Right forelimb (tissue), 1 donor: ENCODE measurements around the gene ZNHIT6.

Experiments used
- DNase-seq: peaks from one replicate; pipeline ENCODE4 v3.0.0-alpha.2; 2018

The ZNHIT6 gene

DNA sequence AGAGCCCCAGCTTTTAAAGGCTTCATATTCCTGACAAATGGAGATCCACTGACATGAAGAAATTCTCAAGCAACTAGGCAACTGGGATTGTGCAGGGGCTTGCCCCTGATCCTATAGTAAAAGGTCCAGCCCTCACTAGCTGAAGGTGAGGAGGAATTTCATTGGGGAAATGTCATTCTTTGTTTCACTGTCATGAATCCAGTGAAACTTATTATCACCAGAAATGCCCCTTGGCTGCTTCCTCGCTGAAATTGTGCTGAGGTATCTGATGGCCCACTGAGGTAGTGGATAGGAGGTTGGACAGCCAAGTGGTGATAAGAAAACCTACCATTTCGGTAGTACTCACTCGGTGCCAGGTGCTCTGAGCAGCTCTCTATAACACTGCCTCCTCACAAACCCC lies 91.5 kb downstream of the ZNHIT6 start:
- DNase-seq = no peak

DNA sequence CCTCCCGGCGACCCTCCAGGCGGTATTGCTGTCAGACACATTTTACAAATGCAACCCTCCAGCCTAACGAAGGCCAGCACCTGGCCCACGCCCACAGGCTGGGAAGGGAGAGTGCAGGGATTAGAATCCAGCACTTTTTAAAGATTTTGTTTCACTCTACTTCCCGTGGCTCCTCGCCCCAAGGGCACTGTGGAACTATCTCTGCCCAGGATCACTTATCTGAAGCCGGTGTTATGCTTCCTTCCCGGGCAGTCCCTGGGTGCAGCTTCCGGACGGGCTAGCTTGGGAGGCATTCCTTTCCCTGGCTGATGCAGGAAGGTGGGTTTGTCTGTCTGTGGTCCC lies 91.9 kb downstream of the ZNHIT6 start:
- DNase-seq = no peak

DNA sequence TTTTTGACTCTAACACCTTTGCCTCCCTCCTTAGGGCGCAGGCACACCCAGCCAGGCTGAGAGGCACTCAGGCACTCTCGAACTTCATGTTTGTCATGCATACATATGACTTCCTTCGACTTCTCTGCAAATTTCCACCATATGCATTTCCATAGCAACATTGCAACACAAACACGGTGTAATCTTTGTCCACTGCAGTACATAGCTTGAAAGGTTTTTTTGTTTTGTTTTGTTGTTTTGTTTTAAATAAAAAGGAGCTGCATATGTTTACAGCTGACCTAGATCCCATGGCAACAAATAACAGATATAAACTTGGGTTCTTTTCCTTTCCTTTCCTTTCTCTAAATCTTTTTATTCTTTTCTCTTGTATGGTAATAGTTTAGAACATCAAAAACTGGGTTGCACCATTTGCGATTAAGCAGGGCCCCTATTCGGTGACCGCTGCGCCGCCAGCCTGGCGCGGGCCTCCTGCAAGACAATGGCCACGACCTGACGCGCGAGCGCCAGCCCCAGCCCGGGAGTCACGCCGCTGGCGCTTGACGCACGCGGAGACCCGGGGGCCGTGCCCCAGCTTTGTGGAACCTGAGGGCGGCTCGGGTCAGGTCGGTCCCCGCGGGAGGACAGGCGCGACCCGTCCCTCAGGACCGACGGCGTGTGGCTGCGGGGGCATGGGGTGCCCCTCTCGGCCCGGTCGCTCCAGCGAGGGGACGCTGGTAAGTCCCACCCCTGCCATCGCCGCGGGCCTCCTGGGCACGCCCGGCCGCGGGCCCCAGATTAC lies 92.5 kb downstream of the ZNHIT6 start:
- no peak for DNase-seq

DNA sequence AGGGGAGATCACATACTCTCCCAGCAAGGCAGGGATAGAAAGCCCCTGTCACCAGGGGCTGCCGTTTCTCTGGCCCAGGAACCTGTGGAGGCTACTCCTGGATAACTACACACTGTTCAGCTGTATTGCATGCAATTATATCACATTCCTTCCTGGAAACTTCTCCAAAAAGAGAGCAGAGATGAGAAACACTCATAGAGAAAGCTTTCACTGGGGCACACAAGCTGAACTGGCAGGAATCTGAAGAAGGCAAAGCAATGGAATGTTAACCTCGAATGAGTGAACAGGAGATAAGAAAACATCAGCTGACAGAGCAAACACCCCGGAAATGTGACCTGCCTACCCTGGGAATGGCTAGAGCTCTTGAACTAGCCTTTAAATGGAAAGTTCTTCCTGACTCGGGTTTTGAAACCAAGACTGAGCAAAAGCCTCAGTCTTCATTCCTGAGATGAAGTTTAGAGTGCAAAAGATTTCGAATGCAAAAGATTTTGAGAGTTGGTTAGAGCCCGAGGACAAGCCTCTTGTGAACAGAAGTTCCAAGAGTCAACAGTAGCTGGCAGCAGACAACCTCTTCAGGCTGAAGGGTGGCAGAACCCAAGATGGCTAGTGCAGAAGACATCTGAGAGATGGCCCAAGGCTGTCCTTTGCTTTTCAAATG lies 95.4 kb downstream of the ZNHIT6 start:
- DNase-seq = no peak

GRCh38 chr1:85611856-85612255 lies 96.4 kb downstream of the ZNHIT6 start:
- peak; percentile 62 for DNase-seq

DNA sequence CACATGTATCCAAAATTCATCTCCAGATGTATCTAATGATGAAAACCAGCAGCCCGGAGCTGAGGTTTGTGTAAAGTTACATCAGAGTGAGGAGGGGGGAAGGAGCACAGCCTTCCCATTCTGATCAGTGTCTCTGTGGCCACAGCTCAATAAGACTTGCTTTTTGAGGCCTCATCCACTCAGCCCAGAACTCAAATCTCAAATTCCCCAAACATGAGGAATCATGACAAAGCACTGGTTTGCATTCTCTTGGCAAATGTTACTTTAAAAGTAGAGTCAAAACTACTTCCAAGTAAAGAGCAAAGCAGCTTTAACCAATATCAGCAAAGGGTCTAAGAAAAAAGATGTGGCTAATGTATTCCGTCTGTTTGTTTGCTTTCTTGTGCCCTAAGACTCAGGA lies 96.8 kb downstream of the ZNHIT6 start:
- no peak for DNase-seq

DNA sequence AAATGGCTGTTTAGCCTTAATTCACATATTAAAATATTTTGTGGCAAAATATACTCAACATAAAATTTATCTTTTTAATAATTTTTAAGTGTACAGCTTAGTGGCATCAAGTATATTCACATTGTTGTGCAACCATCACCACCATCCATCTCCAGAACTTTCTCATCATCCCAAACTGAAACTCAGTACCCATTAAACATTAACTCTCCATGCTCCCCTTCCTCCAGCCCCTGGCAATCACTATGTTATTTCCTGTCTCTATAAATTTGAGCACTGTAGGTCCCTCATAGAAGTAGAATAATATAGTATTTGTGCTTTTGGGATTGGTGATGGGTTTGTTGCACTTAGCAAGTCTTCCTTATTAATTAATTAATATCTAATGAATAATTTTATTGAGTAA lies 98.3 kb downstream of the ZNHIT6 start:
- no peak for DNase-seq

- DNase-seq = no peak
Observed at GRCh38 chr1:85608851-85609250, 99.4 kb downstream of the ZNHIT6 start.

DNA sequence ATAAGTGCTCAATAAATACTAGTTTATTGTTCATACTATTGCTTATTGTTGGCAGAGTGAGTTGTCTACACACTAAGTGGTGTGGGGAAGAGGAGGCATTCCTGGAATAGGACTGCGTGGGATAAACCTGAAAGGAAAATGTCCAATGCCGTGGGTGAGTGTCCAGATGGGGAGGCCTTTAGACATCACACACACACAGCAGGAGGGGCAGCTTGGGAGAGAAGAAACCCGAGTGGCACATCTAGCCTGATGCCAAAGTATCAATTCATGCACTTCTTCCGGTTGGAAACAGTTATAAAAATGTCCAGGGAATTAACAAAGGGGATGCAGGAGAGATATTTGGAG lies 100.3 kb downstream of the ZNHIT6 start:
- DNase-seq = no peak

DNA sequence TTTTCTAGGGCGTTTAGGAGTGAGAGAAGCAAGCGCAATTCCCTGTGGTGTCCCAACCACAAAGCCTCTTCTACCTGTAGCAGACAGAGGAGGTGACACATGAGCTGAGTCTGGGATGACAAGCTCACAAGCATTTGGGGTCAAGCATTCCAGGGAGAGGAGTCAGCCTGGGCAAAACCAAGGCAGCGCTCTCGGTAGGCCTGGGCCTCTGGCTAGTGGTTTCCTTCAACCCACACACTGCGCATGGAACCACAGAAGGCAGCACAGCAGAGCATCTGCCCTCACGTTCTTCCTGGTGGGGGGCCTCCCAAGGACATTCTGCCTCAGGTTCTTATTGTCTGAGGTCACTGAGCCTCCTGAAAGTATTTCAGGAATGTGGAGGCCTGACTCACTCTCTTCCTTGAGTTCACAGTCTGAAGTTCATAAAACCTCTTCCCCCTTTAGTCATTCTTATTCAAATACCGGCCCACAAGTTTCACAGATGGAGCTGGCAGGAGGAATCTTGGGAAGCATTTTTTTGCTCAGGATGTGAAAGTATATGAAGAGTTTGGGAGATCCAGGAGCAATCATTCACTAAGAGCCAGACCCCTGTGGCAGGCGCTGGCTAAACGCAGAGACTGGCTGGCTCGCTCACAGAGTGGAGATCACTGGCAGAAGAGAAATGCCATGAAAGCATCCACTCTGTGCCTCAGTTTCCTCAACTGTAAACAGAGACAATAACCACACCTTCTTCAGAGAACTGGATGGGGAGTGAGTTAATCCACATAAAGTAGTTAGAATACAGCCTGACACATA lies 100.9 kb downstream of the ZNHIT6 start:
- no peak for DNase-seq

GRCh38 chr1:85606414-85606800 lies 101.8 kb downstream of the ZNHIT6 start:
- no peak for DNase-seq

DNA sequence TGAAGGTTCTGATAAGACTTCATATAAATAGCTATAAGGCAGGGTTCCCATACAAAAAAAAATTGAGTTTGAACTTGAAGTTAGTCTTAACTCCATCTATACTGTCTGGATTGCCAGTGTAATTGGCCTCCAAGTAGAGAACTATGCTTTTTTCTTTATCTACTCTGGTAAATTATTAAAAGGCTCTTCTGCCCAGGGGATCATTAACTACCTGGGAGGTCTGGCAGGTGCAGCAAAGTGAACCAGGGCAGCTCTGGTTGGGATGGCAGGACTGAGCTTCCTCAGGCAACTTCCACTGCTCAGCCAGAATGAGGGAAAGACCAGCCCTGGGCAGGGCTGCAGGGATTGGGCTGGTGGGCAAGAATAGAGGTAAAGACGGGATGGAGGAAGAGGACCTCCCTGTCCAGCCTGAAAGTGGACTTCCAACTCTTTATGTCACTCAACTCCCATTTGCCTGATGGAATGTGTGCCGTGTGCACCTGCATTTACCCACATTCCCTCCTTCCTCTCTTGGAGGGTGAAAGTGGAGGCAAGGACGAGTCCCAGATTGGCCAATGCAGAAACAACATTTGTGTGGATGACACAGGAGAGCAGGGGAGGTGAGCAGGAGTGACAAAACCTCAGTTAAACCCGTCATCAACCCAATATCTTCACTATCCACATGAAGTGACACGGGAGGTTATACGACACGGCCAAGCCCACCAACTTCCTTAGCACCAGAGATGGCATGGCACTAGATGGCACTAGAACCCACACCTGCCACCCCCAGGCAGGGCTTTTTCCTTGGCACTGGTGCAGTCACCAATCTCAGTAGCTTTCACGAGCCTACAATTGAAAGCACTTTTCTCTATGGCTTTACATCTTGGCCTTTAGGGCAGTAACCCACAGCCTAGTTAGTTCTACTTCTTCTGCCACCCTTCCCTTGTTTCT lies 102.5 kb downstream of the ZNHIT6 start:
- no peak for DNase-seq

DNA sequence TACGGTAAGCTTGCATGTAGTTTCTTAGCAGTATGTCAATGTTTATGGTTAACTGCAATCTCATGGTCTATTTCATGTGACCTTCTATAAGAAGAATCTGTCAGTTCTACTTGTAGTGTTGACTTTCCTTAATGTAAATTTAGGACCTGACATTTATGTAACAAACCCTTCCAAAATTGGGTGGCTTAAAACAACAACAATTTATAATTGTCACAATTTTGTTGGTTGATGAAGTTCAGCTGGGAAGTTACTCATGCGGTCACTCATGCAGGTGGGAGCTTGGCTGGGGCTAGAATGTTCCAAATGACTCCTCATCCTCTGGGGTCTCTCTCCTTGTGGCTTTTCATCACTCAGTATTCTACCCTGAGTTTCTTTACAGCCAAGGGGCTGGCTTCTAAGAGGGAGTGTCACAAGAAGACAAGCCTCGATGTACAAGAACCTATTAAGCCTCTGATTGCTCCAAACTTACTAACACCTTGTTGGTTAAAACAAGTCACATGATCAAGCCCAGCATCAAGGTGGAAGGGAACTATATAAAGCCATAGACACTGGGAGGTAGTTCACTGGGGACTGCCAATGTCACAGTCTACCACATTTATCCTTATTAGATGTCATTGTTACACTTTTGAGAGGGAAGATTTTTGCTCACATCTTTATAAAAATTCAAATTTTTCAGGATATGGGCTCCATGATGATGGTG lies 103.8 kb downstream of the ZNHIT6 start:
- no peak for DNase-seq

DNA sequence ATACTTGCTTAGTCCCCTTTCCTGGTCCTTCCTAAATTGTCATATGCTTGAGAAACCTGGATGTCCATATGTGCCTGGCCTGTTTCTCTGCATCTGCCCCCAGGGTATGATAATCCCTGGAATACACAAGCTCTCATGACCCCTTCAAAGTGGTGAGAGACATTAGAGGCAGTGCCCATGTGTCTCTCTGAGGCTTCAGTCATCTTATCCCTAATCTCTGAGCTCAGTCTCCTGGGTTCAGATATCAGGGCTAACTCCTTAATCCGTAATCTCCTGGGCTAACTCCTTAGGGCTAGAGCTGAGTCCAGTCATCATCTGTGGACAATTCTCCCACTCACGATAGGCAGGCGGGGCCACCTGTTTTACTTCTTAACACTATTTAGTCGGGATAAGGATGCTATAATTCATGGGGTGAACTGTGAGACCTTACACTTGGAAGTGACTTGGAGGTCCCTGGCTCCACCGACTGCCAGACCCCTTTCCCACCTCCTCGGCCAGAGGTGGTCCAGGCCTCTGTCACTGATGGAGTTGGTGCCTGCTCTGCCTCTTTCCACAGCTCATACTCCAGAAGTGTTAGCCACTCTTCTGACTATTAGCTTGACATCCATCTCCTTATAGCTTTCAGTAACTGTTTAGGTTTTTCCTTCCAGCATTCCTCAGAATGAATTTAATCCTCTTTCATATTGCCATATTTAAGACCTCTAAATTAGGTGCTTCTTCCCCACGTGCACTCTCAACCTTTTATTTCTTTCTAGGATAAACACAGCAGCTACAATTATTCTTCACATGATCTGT lies 105.0 kb downstream of the ZNHIT6 start:
- no peak for DNase-seq

- DNase-seq = no peak
Observed at GRCh38 chr1:85602571-85602970, 105.7 kb downstream of the ZNHIT6 start.

DNA sequence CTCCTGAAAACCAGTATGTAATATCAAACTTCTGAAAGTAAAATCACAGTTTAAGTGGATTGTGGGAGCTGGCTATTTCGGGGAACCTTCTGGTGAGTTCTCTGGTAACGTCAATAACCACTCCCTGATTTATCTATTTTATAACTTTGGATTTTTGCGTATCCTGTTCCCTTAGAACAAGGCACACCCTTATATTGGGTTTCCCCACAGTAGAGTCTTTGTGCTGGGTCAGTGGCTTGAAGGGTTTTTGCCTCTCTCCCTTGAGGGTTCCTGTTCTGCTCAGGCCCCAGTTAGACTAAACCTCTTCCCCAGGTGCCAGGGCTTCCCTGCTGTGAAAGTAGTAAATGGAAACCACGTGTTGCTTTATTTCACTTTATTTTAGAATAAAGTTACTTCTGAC lies 106.3 kb downstream of the ZNHIT6 start:
- DNase-seq = no peak

DNA sequence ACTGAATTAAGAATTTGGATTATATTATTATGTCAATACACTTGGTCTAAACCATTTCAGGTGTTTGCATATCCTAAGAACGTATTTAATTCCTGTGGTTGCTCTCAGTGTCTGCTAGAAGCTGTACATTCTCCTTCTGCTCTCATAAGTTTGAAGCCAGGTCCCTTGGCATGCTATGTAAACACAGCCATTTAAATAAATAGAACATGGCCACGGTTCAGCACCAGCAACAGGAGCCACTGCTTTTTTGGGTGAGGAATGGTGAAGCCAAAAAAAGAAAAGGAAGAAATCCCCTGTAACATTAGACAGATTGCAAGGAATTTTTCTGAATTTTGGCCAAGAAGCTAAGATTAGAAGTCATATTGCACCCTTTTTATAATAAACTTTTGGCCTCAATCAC lies 108.6 kb downstream of the ZNHIT6 start:
- no peak for DNase-seq
